K562 (cell line): ENCODE data around the gene PUSL1. TPM values are rescaled to one million over a fixed set of nuclear protein-coding genes. Genes with fewer than 3 reads are reported as not detected.

Experiments used
- BRF2 ChIP-seq: IDR thresholded peaks from 3 replicates; pipeline ENCODE4 v1.6.1; 2011; ENCODE audit warnings: borderline replicate concordance, mild to moderate bottlenecking; ENCODE audit not compliant: insufficient read length, insufficient read depth
- CC2D1A ChIP-seq: fragments of 450-650 bp; IDR thresholded peaks from 2 replicates; pipeline ENCODE4 v1.6.1; 2017; ENCODE audit warnings: mild to moderate bottlenecking
- CTCFL ChIP-seq: IDR thresholded peaks from 2 replicates; pipeline ENCODE4 v1.6.1; 2011; ENCODE audit warnings: borderline replicate concordance, low read depth, mild to moderate bottlenecking, moderate library complexity, low read length; ENCODE audit not compliant: insufficient read depth, poor library complexity, severe bottlenecking
- E2F1 ChIP-seq: sonication (generic); formaldehyde crosslinking; IDR thresholded peaks from 2 replicates; pipeline ENCODE4 v1.8.1; 2023; ENCODE audit warnings: mild to moderate bottlenecking, missing genetic modification reagents, moderate library complexity
- KDM1A ChIP-seq, 2 experiments: fragments of 450-650 bp; IDR thresholded peaks; 2 replicates each; pipeline ENCODE4 v1.6.1; 2016; ENCODE audit warnings: mild to moderate bottlenecking in 2 of 2
- REST ChIP-seq, 2 experiments: fragments of 450-650 bp; formaldehyde crosslinking in 1 of 2; IDR thresholded peaks; 2 replicates each; pipeline versions ENCODE4 v1.4.0 to v1.6.1; 2014 to 2020; ENCODE audit warnings: mild to moderate bottlenecking in 2 of 2, borderline replicate concordance in 1 of 2, low read depth in 1 of 2
- TOE1 ChIP-seq, 2 experiments: fragments of 450-650 bp in 1 of 2; sonication (generic) in 1 of 2; formaldehyde crosslinking in 1 of 2; IDR thresholded peaks; 2 replicates each; pipeline versions ENCODE4 v1.7.1 to v1.8.0; 2016 to 2022; ENCODE audit warnings: borderline replicate concordance in 2 of 2, mild to moderate bottlenecking in 2 of 2, antibody characterized with exemption in 1 of 2, inconsistent platforms in 1 of 2, low read depth in 1 of 2, missing genetic modification reagents in 1 of 2, moderate library complexity in 1 of 2
- ZBTB33 ChIP-seq: sonication (generic); formaldehyde crosslinking; IDR thresholded peaks from 2 replicates; pipeline ENCODE4 v1.8.1; 2023; ENCODE audit warnings: mild to moderate bottlenecking, missing genetic modification reagents
- ZNF174 ChIP-seq: fragments of 250-450 bp; sonication (Bioruptor Pico); IDR thresholded peaks from 2 replicates; pipeline ENCODE4 v1.4.0; 2020; ENCODE audit warnings: mild to moderate bottlenecking
- polyA plus RNA-seq, 8 experiments: library from polyadenylated mRNA; depleted of rRNA in 4 of 8; stranded (reverse) in 5 of 8; unstranded in 3 of 8; fragments of >200 nt; fragmentation: Nextera tagmentation in 2 of 8; fragmentation: Illumina TruSeq in 1 of 8; extraction: Ambion mirVana in 2 of 8; extraction: Trizol in 1 of 8; gene quantifications; 2 replicates each; pipeline versions ENCODE4 v1.2.1 to v1.2.3, GENCODE V29; 2011 to 2014; ENCODE audit warnings: inconsistent platforms in 1 of 8, missing spikeins in 1 of 8
- total RNA-seq, 7 experiments: library from RNA; depleted of rRNA in 6 of 7; stranded (reverse); fragments of >200 nt in 6 of 7; fragmentation: Illumina TruSeq in 2 of 7; extraction: Trizol in 2 of 7; gene quantifications; 2 replicates each; pipeline versions ENCODE4 v1.2.1 to v1.2.3, GENCODE V29; 2011 to 2021; ENCODE audit warnings: low replicate concordance in 1 of 7

PUSL1 gene
- total and polyA plus RNA-seq, 9 of the 15 experiments (the other 6 are each of a cell fraction or from before 2014, with no cell fraction given), result 0.62 to 86.9 (median 13.6) TPM

GRCh38 chr1:1349256-1350012, 41.0 kb downstream of the PUSL1 start, which contains the start of gene DVL1 (continued):
- no peak for TF ChIP-seq TOE1 (IDR thresholded peaks at IDR 0.05; ENCODE audit: borderline replicate concordance)
- 0 out of 2 replicates have a peak, but pooled peaks have one; percentile 33 for TF ChIP-seq TOE1 (CRISPR knock-in tag; IDR thresholded peaks at IDR 0.05; ENCODE audit: borderline replicate concordance, low read depth)
- peak; percentile 26; the same call in 1 of the 2 replicates for TF ChIP-seq REST (IDR thresholded peaks at IDR 0.05; ENCODE audit: borderline replicate concordance)
- peak; percentile 86 for TF ChIP-seq REST (CRISPR knock-in tag; IDR thresholded peaks at IDR 0.05; ENCODE audit: low read depth)
- peak; percentile 40; the same call in 1 of the 2 replicates for TF ChIP-seq E2F1 (CRISPR knock-in tag)
- no peak for TF ChIP-seq BRF2
- no peak for TF ChIP-seq ZNF174 (CRISPR knock-in tag)
- TF ChIP-seq ZBTB33, result peak; percentile 65
- no peak for TF ChIP-seq CC2D1A
- TF ChIP-seq CTCFL, result peak; percentile 95
- no peak for TF ChIP-seq KDM1A (IDR thresholded peaks at IDR 0.05)
